NCI-H82 treated with DMSO at 0.1 percent for 48 hours (cell line): ENCODE results near the gene FBXO7.

Experiments used
- DNase-seq: peaks from one replicate; lab custom pipeline; 2025; ENCODE audit not compliant: unreplicated experiment; lab: John Stamatoyannopoulos, UW

FBXO7 gene

DNA sequence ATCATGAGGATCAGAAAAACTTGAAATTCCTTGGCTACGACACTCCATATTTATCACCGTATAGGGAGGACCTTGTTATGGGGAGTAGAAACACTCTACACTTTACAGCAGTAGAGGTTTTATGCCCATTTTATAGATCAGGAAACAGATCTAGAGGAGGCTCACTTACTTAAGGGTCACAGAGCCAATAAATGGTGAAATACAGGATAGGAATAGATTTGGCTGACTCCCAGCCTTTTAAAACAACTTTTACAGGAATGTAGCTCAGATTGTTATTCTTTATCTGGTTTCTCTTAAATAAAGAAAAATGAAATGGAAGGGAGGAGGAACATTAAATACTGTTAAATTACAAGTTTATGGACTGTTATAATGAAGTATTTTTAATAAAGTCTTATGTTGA is 14.8 kb downstream of the FBXO7 start:
- no peak for DNase-seq

DNA sequence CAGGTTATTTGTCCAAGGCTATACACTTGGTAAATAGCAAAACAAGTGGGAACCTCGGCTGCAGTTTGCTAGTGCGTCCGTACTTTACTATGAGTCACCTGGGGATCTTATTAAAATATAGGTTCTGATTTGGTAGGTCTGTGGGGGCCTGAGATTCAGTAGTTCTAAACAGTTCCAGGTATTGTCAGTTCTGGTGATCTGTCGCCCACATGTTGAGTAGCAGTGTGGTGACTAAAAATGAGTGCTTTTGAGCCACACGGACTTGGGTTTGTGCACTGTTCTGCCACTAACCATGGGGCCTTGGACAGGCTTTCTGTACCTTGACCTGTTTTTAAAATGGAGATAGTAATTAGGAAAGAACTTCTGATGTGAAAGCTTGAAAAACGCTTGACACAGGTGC is 15.7 kb downstream of the FBXO7 start:
- DNase-seq: no peak

DNA sequence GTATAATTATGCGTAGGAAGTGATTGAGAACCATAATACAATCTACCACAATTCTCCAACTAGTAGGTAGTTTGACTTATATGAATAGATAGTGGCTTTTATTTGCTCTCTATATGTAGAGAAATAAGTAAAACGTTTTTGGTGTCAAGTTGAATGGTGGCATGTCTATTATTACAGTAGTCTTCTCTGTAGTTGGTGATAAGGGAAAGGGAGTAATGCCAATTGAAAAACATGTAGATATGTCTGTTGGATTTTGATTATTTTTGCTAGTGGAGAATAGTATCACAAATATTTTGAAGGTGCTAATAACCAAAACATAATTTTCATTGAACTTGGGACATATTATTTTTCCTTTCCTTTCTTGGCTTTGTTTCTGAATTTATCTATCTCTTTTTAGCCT is 17.5 kb downstream of the FBXO7 start:
- no peak for DNase-seq

DNA sequence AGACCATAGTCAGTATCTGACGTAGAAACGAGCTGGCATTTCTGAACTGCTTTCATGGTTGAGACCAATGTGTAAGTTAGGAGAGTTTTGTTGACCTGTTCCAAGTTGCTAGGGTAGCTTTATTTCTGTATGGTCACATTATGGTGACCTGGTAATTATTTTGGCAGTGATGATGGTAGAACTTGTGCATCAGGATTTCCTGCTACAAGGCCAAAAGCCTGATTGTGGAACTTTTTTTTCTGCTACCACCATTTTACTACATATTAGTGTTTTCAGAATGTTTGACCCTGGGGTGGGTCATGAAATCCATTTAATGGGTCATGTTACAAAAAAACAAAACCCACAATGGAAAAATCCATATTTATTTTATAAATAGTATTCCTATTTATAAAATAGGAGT is 18.9 kb downstream of the FBXO7 start:
- DNase-seq: no peak

DNA sequence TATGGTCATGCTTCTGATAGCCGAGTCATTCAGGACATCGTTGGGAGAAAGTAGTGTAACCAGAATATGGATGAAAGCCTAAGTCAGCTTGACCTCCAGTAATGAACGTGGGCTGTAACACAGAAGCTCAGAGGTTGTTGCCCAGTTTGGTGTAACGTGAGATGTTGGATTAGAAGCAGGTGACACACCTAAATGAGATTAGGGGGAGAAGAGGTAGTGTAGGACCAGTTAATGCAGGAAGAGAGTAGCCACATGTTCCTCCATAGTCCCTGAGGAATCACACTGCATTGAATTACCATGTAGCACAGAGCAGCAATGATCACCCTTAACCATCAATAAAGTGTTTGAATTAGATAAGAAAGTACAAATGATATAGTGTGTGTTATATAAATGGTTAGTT is 20.4 kb downstream of the FBXO7 start:
- peak; percentile 58 for DNase-seq

DNA sequence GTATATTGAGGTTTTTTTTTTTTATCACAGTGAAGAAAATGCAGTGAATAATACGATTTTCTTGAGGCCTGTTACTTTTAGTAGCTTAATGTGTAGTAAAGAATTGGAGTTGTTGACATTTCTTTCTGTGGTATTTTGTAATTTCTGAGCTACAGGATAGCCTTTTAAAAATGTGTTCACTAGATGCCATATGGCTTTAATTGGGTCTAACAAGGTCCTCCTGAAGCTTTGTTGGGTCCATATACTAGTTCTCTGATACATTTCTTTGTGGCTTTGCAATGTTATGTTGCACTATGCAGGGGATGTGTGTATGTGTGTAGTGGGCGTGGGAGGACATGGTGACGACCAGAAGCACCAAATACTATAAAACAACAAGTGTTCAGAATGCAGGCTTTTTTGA is 25.1 kb downstream of the FBXO7 start:
- DNase-seq: no peak

DNA sequence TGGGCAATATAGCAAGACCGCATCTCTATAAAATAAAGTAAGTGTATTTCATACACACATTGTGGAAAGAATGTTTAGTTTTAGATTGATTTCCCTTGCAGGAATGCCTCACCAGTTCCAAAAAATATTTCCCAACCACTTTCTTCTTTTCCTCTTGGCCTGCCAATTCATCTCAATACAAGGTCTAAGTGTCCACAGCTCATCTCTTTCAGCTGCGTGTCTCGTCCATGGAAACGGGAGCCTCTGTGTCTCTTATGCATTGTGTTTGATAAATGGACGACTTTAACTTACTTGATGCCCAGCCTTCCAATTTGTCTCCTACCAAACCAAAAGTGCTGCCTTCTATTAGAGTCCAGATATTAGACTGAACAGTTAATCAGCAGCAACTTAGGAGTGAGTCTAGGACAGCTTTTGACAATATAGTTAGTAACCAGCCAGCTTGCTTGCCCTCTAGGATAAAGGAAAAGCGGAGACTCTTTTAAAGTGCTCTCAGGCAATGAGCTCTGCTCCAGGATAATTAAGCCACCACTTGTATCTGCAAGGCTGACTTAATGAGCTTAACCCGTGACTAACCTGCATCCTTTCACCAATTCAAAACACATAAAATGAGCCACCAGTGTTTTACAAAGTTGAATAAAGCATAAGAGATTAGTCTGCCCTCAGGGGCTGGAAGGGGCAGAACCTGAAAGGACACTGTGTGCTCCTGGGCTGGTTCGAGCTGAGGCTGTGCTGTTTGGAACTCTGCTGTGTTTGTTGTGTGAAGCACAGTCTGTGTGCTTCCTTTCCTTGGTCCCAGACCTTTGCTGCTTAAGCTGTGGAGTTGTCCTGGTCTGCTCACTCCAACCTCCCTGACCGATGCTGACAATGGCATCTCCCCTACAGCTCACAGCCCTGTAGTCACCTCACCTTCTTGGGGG is 27.5 kb downstream of the FBXO7 start:
- DNase-seq: no peak

DNA sequence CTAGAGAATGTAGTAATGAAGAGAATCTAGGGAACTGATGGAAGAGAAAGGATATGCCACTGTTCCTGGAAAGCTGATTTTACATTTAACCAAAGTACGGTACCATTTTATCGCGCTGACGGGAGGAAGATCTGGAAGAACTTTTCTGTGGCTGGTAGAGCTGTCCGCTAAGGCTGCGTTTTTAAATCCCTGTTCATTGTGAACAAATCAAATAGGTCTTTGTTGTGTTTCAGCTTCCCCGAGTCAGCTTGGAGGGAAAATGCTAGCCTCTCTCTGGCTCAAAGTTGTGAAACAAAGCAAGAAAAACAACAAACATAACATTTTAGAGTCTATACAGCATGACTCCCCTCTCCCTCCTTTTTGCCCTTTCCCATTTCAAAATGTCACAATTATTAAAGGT is 34.4 kb downstream of the FBXO7 start:
- no peak for DNase-seq

DNA sequence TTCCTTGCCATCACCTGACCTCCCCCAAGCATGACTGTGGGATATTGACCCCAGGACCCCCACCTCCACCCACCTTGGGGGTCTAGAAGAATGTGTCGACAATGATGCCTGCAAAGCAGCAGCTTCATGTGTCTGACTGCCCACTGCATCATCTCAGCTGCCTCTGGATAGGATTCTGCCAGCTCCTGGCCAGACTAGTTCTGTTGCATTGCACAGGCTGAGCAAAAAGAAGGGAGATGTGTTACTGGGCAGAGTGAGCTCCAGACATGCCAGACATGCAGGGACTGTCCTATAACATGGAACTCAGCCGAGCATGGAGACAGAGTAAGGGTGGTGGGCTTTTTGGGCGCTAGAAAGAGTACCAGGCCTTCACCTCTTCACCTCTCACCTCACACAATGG is 36.7 kb downstream of the FBXO7 start:
- no peak for DNase-seq

DNA sequence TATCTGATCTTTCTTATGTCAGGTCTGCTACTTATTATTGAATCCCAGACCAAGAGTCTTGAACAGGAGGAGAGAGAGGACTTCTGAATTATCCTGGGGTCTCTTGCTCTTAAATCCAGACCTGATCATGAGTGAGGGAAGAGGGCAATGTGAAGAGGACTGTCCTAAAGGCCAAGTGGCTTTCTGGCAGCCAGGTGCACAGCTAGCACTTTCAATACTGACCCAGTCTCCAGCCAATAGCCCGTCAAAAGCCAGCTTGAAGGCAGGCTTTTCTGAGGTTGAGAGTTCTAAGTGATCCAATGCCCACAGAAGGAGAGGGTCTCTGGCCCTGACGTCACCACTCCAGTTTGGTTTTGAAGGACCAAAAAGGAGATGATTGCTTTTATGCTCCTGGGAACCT is 37.2 kb downstream of the FBXO7 start:
- no peak for DNase-seq

DNA sequence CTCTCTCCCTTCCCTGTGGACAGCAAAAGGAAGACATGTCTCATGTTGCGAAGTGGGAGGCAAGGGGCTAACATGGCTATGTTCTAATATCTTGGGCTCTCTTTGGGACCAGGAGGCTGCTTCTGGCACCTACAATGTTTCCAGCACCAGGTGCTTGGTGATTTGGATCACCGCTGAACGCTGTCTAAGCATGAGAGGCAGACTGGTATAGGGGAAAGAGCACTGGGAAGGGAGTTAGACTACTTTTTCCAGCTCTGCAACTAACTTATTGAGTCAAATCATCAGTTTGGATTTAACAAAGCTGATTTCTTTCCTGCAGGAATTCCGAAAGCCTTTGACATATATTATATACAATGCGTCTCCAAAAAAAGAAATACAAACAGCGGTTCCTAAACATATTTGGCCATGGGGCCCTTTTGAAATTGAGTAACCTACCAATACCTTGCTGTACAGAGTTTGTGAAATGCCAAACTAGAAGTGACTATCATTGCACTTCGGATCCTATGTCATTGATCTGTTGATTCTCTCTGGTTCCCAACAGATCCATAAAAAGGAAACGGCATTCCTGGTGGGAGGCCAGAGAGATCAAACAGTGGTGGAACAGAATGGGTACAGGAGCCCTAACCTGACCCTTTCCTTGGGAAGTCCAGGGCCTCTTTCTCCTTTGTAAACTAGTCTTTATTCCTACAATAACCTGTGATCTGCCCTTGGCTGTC is 37.8 kb downstream of the FBXO7 start:
- no peak for DNase-seq

DNA sequence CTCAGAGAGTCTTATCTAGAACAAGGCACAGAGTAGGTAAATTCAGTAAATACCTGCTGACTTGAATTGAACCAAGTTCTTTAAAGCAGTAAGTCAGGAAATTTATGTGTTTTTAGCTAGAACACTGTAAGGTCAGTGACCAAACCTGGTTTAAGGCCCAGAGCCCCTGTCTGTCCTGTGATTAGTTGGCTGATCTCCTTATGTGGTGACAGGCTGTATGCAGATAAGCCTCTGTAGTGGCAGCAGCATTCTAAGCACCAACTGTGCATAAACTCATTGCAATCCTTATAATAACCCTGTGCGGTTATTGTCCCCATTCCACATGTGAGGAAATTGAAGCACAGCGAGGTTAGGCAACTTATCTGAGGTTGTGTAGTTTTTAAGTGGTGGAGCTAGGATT is 40.5 kb downstream of the FBXO7 start:
- peak; percentile 31 for DNase-seq

DNA sequence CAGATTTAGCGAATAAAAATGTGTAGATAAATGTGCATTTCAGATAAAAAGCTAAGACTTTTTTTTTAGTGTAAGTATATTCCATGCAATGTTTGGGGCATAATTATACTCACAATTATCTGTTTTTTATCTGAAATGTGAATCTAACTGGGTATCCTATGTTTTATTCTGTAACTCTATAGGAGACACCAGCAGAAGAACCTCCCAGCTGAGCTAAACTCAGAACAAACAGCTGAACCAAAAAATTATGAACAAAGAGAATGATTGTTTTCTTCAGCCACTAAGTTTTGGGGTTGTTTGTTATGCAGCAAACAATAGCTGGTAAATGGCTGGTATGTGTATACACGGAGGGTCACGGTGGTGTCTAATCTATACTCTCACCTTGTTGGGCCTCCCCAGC is 42.9 kb downstream of the FBXO7 start:
- no peak for DNase-seq

DNA sequence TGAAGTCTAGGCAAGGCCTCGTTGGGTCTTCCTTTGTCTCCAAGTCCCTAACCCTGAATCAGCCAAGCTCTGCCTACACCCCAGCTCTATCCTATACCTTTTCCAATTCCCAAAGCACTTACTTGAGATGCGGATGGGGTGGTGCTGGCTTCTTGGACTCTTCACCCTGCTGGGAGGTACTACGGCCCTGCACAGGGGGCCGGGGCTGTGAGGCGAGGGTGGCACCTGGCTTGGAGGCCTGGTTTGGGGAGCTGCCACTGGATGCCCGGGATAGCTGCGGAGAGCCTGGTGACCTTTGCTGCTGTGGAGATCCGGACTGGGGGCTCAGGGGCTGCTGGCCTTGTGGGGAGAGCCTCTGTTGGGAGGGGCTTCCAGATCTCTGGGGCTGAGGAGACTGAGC is 43.3 kb downstream of the FBXO7 start:
- no peak for DNase-seq

DNA sequence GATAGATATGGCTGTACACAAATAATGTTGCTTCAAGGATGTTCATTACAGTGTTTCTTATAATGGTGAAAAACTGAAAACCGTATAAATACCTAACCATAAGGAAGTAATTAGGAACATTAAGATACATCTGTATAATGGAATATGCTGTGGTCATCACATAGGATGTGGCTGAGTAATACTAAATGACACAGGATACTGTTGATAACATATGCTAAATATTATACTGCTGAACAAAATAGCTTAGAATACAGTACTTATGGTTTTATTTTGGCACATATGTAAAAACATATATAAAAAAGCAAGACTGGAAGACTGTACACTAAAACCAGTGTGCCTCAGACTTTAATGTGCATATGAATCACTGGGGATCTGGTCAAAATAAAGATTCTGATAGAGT is 43.8 kb downstream of the FBXO7 start:
- no peak for DNase-seq

DNA sequence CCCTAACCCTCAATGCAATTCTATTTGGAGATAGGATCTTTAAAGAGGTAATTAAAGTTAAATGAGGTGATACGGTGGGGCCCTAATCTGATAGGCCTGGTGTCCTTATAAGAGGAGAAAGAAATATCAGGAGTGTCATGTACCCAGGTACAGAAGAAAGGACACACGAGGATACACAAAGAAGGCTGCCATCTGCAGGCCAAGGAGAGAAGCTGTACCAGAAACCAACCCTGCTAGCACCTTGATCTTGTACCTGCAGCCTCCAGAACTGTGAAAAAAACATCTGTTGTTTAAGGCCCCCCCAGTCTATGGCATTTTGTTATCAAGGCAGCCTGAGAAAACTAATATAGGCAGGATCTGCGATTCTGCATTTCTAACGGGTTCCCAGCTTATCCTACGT is 44.2 kb downstream of the FBXO7 start:
- no peak for DNase-seq

DNA sequence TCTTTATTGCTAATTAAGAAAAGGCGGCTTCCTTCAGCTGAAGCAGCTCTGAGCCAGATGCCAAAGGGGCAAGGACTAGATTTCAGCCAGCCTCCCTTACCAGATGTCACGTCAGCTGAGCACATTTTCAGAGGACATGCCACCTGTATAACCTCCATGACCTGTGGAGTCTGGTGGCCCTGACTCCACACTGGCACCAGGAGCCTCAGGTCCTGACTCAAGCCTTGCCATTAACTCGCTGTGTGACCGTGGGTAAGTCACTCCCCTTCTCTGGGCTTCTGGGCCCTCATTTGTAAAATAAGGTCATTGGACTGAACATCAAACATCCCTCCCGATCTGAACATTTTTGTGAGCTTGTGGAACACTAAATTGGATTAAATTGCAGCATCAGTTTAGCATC is 46.0 kb downstream of the FBXO7 start:
- DNase-seq: no peak

DNA sequence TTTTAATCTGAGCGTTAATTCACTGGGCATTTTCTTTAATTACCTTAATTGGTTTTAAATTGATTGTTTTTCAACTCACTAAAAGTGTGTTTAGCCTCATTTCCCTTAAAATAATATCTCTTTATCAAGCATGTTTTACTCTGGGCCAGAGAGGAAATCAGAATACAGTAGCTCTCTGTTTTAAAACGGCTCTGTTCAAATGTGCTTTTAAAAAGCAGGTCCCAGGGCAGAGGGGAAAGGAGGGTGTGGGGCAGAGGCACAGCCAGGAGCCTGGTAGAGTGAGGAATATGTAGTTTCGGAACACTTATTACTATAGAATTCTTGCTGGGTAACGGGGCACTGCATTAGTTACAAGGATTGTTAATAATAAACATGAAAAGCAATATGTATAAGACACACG is 47.6 kb downstream of the FBXO7 start:
- no peak for DNase-seq

DNA sequence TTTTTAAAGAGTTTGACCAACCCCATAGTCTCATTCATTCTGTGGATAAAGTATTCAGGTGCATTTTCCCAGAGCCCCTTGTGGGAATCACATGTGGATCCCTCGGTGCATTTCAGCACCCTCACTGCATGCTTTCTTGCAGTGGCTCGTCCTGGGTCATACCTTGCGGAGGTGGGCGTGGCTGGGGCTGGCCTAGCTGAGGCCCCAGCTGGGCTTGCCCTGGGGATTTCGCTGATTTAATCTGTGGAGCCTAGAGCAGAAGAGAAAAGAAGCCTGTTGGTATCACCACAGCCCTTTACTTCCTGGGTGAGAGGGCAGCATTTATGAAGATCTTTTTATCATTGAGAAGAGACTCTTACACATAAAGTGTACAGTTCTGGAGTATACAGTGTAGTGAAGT is 53.1 kb downstream of the FBXO7 start:
- peak; percentile 42 for DNase-seq

DNA sequence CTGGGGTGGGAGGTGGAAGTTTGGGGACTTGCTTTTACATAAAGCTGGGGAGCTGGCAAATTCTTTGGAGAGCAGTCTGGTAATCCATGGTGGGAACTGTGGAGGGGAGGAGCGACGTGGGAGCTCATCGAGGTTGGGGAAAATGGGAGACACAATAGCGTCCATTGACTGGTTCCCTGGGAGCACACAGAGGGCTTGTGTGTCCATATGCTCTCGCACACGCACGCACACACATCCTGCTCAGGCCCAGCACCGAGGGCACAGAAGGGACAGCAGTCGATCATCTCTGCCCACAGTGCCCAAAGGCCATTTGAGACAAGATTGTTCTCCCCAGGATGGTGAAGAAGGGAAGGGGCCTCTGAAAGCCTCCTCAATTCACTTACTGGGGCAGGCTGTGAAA is 53.7 kb downstream of the FBXO7 start:
- no peak for DNase-seq

DNA sequence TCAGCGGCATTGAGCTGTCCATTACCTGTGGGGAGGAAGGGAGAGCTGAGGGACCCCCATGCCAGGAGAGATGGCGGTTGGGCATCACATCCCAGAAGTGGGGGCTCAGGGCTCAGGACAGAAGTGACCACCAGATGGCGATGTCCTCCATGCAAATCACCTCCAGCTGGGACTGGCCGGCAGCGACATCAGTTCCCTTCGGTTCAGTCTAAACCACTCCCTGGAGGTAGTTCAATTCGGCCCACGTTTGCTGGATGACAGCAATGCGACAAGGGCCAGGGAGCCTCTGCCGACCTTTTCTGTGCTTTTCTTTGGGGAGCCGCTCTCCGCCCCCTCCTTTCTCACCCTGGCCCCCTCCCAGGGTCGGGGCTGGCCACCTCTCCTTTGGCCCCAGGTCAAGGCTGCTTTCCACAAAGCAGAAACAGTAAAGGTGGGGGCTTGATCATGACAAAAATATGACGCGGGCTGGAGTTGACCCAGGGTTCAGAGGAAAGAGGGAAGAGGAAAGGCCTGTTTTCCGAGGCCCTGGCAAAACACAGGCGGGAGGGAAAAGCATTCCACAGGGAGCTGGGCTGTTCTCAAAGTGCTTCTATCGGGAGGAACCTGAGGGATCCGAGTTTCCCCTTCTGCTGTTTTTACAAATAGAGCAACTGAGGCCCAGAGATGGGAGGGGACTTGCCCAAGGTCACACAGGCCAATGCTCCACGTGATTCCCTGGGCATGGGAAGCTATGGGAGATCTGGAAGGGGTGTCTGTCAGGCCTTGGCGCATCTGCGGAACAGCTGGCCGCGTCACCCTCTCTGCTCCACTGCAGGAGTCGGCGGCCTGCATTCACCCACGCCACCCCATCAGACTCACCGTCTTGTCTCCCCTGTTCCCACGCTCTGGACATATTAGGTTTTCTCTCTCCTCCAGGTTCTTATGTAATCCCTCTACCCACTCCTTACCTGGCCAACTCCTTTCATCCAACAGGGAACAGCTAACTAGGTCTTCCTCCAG is 54.7 kb downstream of the FBXO7 start:
- peak; percentile 20 for DNase-seq
